Measurements from ENCODE around the gene RASGRF2.

DNA sequence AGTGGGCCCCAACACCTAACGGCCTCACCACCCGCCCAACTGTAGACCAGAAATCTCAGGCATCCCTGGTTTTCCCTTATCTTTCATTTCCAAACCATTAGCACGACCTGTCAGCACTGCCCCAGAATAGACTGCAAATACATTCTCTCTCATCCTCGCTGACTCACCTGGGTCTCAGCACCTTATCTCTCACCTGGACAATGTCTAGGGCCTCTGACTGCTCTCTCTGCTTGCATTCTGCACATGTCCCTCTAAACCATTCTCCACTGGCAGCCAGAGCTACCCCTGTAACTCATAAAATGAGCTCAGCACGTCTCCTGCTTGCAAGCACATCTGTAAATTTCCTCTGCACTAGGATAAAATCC is 285.7 kb downstream of the RASGRF2 start:
- no peak for TF ChIP-seq POLR2AphosphoS5 (IDR thresholded peaks at IDR 0.05)
- TF ChIP-seq CTCF (IDR thresholded peaks at IDR 0.05) = no peak
- TF ChIP-seq POLR2A (IDR thresholded peaks at IDR 0.05) = no peak
- no peak for TF ChIP-seq EP300 (IDR thresholded peaks at IDR 0.05)
